Mesodermal cell (in vitro differentiated cells): ENCODE measurements around the gene FAM110A.
A peak's percentile ranks its signal among the peaks of the same experiment; 100 is the strongest.

Source experiments
- H3K27ac ChIP-seq: 2 replicates; pipeline ENCODE4 v1.7.0; 2013; ENCODE audit warnings: mild to moderate bottlenecking, low read depth, low read length, moderate library complexity; ENCODE audit not compliant: severe bottlenecking
- H3K36me3 ChIP-seq: 2 replicates; pipeline ENCODE4 v1.7.1; 2013; ENCODE audit warnings: mild to moderate bottlenecking, low read length, moderate library complexity; ENCODE audit not compliant: control insufficient read depth, insufficient read depth
- H3K4me1 ChIP-seq: one replicate; pipeline ENCODE4 v1.7.1; 2013; ENCODE audit warnings: mild to moderate bottlenecking, low read length; ENCODE audit not compliant: insufficient read depth, control insufficient read depth, poor library complexity, severe bottlenecking
- H3K4me3 ChIP-seq: 2 replicates; pipeline ENCODE4 v1.7.0; 2013; ENCODE audit warnings: low read length, control low read depth, mild to moderate bottlenecking; ENCODE audit not compliant: insufficient read depth, poor library complexity, severe bottlenecking; ENCODE audit errors: extremely low read depth
- H3K9me3 ChIP-seq: 2 replicates; pipeline ENCODE4 v1.7.1; 2013; ENCODE audit warnings: mild to moderate bottlenecking, low read length, moderate library complexity; ENCODE audit not compliant: control insufficient read depth
- WGBS, 2 experiments: methylation state at CpG; one replicate each; pipeline ENCODE4 v1.1.5; 2013; ENCODE audit warnings: missing lambda C conversion rate in 2 of 2; ENCODE audit not compliant: insufficient coverage in 2 of 2; 5-methylcytosine and 5-hydroxymethylcytosine counted together

Gene FAM110A

DNA sequence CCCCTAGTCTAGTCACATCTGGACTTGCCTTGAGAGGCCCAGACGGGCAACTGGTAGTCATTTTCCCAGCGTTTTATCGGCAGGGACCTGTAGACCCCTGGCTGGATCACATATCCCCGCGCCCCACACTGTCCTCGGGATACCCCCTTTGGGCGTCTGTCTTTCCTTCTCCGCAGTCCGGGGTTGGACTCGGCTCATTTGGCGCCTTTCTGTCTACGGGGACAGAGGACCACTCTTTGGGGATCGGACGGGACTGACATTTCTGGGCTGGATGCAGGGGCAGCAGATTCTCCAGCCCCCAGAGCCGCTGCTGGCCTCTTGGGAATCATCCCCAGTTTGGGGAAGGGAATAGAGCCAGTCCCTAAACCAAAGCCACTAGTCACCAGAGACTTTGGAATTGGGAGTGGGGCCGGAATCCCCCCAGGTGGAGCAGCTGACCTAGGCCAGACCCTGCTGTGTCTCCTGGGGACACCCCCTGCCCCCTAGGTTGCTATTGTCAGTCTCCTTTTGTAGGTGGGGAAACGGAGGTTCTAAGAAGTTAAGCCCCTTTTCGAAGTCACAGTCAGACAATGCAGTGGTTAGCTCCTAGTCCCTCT, 734 bp downstream of the FAM110A start:
- 7% methylated on average over 18 of the region's 18 CpGs for WGBS, 2 experiments
- peak overlapping the region; percentile 74 for H3K4me3 ChIP-seq
- H3K36me3 ChIP-seq = no peaks in the 10 kb centered on the region
- no peaks in the 10 kb centered on the region for H3K9me3 ChIP-seq
- no peak overlapping the region for H3K27ac ChIP-seq
- H3K4me1 ChIP-seq = peaks cover 8% of the 10 kb centered on the region

- Histone ChIP-seq H3K36me3 (no peaks in the 10 kb centered on the region), H3K9me3 (no peaks in the 10 kb centered on the region), H3K4me3 (no peak overlapping the region), H3K4me1 (peaks cover 8% of the 10 kb centered on the region), H3K27ac (no peak overlapping the region)
- 71 to 82% methylated on average over 1 of the region's 2 CpGs for WGBS, 2 experiments
These were observed 2.1 kb downstream of the FAM110A start for GRCh38 chr20:835608-836045.

GRCh38 chr20:836190-836589, 2.7 kb downstream of the FAM110A start:
- Histone ChIP-seq H3K36me3 (no peaks in the 10 kb centered on the region), H3K9me3 (no peaks in the 10 kb centered on the region), H3K4me3 (no peak overlapping the region), H3K27ac (no peak overlapping the region), H3K4me1 (peaks cover 11% of the 10 kb centered on the region)
- no CpG with 5 or more reads among the region's 1 CpG for WGBS, 2 experiments

GRCh38 chr20:839015-839414, 5.5 kb downstream of the FAM110A start:
- Histone ChIP-seq H3K4me3 (no peak overlapping the region), H3K4me1 (peaks cover 15% of the 10 kb centered on the region), H3K9me3 (no peaks in the 10 kb centered on the region), H3K27ac (no peak overlapping the region), H3K36me3 (no peaks in the 10 kb centered on the region)
- 89 to 90% methylated on average over 4 to 5 of the region's 5 CpGs for WGBS, 2 experiments

- WGBS, 2 experiments = 91 to 93% methylated on average over 6 to 7 of the region's 11 CpGs
These were observed 6.1 kb downstream of the FAM110A start for GRCh38 chr20:839626-840025.

GRCh38 chr20:840503-840857, 7.0 kb downstream of the FAM110A start:
- Histone ChIP-seq H3K9me3 (no peaks in the 10 kb centered on the region), H3K36me3 (no peaks in the 10 kb centered on the region), H3K4me3 (no peak overlapping the region), H3K27ac (no peak overlapping the region), H3K4me1 (peaks cover 16% of the 10 kb centered on the region)
- WGBS, 2 experiments = 80 to 85% methylated on average over 6 to 7 of the region's 7 CpGs

More at GRCh38 chr20:839626-840025, 6.1 kb downstream of the FAM110A start:
- H3K4me3 ChIP-seq = no peak overlapping the region
- H3K9me3 ChIP-seq = no peaks in the 10 kb centered on the region
- peaks cover 17% of the 10 kb centered on the region for H3K4me1 ChIP-seq
- H3K27ac ChIP-seq = no peak overlapping the region
- no peaks in the 10 kb centered on the region for H3K36me3 ChIP-seq

- WGBS, 2 experiments = 15 to 20% methylated on average over 47 to 51 of the region's 59 CpGs
- Histone ChIP-seq H3K27ac (no peak overlapping the region), H3K4me1 (peaks cover 15% of the 10 kb centered on the region), H3K36me3 (no peaks in the 10 kb centered on the region), H3K4me3 (peak overlapping the region; percentile 27), H3K9me3 (no peaks in the 10 kb centered on the region)
These were observed 7.5 kb downstream of the FAM110A start for GRCh38 chr20:840858-841567.

DNA sequence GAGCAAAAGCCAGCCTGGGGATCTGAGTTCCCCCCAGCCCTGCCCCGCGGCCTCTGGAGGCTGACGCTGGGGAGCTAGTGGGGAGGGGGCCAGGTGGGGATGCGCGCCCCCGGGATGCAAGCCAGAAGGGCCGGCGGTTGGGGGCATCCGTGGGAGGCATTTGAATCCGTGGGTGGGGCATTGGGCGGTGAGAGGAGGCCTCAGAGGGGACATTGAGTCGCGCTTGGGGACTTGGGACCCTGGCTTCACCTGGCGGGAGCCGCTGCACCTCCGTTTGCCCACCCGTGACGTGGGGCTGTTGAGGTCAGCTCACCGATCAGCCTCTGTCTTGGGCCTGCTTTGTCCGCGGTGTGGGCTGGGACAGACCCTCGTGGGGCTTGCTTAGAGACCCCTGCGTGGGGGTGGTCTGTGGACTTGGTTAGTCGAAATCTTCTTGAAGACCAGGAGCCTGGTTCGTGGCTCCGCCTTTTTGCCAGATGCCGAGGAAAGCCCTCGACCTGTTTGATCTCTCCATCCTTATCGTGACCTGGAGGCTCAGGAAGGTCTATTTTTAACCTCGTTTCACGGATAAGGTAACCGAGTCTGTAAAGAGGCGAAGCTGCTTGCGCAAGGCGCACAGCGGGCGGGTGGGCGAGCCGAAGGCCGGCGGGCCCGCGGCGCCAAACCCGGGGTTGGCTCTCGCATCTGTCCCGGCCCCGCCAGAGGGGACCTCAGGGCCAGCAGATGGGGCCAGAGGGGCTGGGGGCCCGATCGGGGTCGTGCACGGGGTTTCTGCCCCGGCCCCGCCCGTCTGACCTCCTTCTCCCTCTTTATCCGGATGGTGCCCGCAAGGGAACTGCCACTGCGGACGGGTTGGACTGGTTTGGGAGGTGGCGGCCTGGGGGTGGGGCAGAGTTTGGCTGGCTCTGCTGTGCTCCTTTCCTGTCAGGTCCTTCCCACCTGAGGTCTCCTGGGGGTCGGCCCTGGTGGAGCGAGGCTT, 8.3 kb downstream of the FAM110A start:
- no peaks in the 10 kb centered on the region for H3K9me3 ChIP-seq
- no peak overlapping the region for H3K27ac ChIP-seq
- peaks cover 17% of the 10 kb centered on the region for H3K4me1 ChIP-seq
- H3K4me3 ChIP-seq = peak overlapping the region; percentile 27
- H3K36me3 ChIP-seq = no peaks in the 10 kb centered on the region
- WGBS, 2 experiments = 6 to 7% methylated on average over 46 to 51 of the region's 62 CpGs

DNA sequence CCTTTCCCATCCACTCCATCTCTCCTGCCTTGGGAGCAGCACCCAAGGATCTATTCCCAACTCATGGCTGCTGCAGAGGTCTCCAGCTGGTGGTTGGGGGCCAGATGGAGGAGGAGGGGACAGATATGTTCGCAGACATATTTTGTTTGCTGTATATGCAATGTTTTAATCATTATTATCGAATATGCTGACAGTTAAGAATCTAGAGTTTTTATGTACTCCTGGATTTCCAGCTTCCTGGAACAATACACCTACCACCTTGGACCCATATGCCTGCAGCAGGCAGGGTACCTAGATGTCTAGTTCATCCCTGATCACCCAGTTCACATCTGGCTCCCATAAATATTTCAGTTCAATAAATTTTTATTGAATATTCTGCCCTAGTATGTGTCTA, 9.0 kb downstream of the FAM110A start:
- no CpG with 5 or more reads among the region's 2 CpGs for WGBS, 2 experiments
- Histone ChIP-seq H3K4me3 (no peak overlapping the region), H3K4me1 (peaks cover 21% of the 10 kb centered on the region)

DNA sequence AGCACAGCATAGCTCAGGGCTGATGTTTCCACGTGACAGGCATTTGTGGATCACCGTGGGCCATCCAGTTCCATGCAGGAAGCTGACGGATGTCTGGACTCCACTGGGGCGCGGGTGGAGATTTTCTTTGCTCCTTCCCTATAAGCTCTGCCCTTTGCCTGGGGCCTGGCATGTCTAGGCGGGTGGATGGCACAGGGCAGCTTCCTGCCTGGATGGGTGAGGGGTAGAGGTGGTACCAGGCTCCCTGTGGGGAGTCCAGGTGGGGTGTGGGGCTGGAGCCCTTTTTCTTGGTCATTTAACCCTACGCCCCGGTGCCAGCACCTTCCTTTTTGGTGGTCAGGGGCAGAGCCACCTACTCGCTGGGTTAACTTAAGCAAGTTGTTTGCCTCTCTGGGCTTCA, 10.4 kb downstream of the FAM110A start:
- no peaks in the 10 kb centered on the region for H3K36me3 ChIP-seq
- no peak overlapping the region for H3K4me3 ChIP-seq
- WGBS, 2 experiments = 85 to 90% methylated on average over 6 to 8 of the region's 9 CpGs

More for the DNA sequence above, 9.0 kb downstream of the FAM110A start:
- H3K36me3 ChIP-seq = no peaks in the 10 kb centered on the region
- H3K27ac ChIP-seq = no peak overlapping the region
- no peaks in the 10 kb centered on the region for H3K9me3 ChIP-seq

More for the DNA sequence above, 10.4 kb downstream of the FAM110A start:
- H3K4me1 ChIP-seq = peaks cover 21% of the 10 kb centered on the region
- no peak overlapping the region for H3K27ac ChIP-seq
- no peaks in the 10 kb centered on the region for H3K9me3 ChIP-seq
